ENCODE results near the gene COL4A2.

GRCh38 chr13:110421696-110422385 is 114.8 kb downstream of the COL4A2 start:
- TF ChIP-seq POLR2AphosphoS5 (IDR thresholded peaks at IDR 0.05) (no peak), CTCF (IDR thresholded peaks at IDR 0.05) (no peak)

All from suprapubic skin (tissue), 3 donors.